ENCODE results near the gene CNKSR3. TPM values are rescaled to one million over a fixed set of nuclear protein-coding genes. Genes with fewer than 3 reads are reported as not detected.

Gene CNKSR3
- polyA plus RNA-seq, 1 experiment = 5.2 TPM

- Histone ChIP-seq H3K27me3 (ENCODE audit: control insufficient read depth, insufficient read depth, low read length) (no peaks in the 10 kb centered on the region), H3K4me3 (ENCODE audit: low read depth, low read length) (no peak overlapping the region), H3K36me3 (ENCODE audit: control insufficient read depth, insufficient read depth, low read length) (no peaks in the 10 kb centered on the region)
- ChIA-PET POLR2A (no interaction called here), CTCF (no interaction called here)
- peak; percentile 9 for DNase-seq (ENCODE audit: low read depth)
- TF ChIP-seq CTCF (IDR thresholded peaks at IDR 0.05; ENCODE audit: insufficient read depth, low read depth, low read length) = no peak
Measured at GRCh38 chr6:154474648-154475428, 35.6 kb downstream of the CNKSR3 start.

GRCh38 chr6:154473324-154473723 is 37.2 kb downstream of the CNKSR3 start:
- no peak for TF ChIP-seq CTCF (IDR thresholded peaks at IDR 0.05; ENCODE audit: insufficient read depth, low read depth, low read length)
- no peak overlapping the region for H3K4me3 ChIP-seq (ENCODE audit: low read depth, low read length)
- no peaks in the 10 kb centered on the region for H3K27me3 ChIP-seq (ENCODE audit: control insufficient read depth, insufficient read depth, low read length)
- POLR2A ChIA-PET = no interaction called here
- DNase-seq (ENCODE audit: low read depth) = no peak
- CTCF ChIA-PET = no interaction called here
- no peaks in the 10 kb centered on the region for H3K36me3 ChIP-seq (ENCODE audit: control insufficient read depth, insufficient read depth, low read length)

- Histone ChIP-seq H3K36me3 (ENCODE audit: control insufficient read depth, insufficient read depth, low read length) (no peaks in the 10 kb centered on the region), H3K4me3 (ENCODE audit: low read depth, low read length) (no peak overlapping the region), H3K27me3 (ENCODE audit: control insufficient read depth, insufficient read depth, low read length) (no peaks in the 10 kb centered on the region)
- TF ChIP-seq CTCF (IDR thresholded peaks at IDR 0.05; ENCODE audit: insufficient read depth, low read depth, low read length) = no peak
- POLR2A ChIA-PET = no interaction called here
- CTCF ChIA-PET = interaction anchor here (0.6 to 1.1 kb wide), 3 partner anchors 10 to 204 kb away, joined by 3 read pairs; no protein-coding TSS in a partner anchor
- DNase-seq (ENCODE audit: low read depth) = no peak
Measured at GRCh38 chr6:154471609-154472362, 38.7 kb downstream of the CNKSR3 start.

- H3K4me3 ChIP-seq (ENCODE audit: low read depth, low read length) = no peak overlapping the region
- ChIA-PET CTCF (no interaction called here), POLR2A (no interaction called here)
- no peaks in the 10 kb centered on the region for H3K36me3 ChIP-seq (ENCODE audit: control insufficient read depth, insufficient read depth, low read length)
- no peaks in the 10 kb centered on the region for H3K27me3 ChIP-seq (ENCODE audit: control insufficient read depth, insufficient read depth, low read length)
- DNase-seq (ENCODE audit: low read depth) = no peak
- no peak for TF ChIP-seq CTCF (IDR thresholded peaks at IDR 0.05; ENCODE audit: insufficient read depth, low read depth, low read length)
Measured at GRCh38 chr6:154469306-154469935, 41.1 kb downstream of the CNKSR3 start.

- CTCF ChIA-PET = no interaction called here
- H3K27me3 ChIP-seq (ENCODE audit: control insufficient read depth, insufficient read depth, low read length) = no peaks in the 10 kb centered on the region
- H3K4me3 ChIP-seq (ENCODE audit: low read depth, low read length) = no peak overlapping the region
- no peak for TF ChIP-seq CTCF (IDR thresholded peaks at IDR 0.05; ENCODE audit: insufficient read depth, low read depth, low read length)
- DNase-seq (ENCODE audit: low read depth) = no peak
- H3K36me3 ChIP-seq (ENCODE audit: control insufficient read depth, insufficient read depth, low read length) = no peaks in the 10 kb centered on the region
- POLR2A ChIA-PET = no interaction called here
Measured at GRCh38 chr6:154468760-154469159, 41.7 kb downstream of the CNKSR3 start.

All from BJ (cell line).